HUES6 (cell line): ENCODE results near the gene PRPSAP1.
"Not testable (repeated sequence)": the region's sequence is repeated elsewhere in the genome, so short reads cannot be mapped to it uniquely, and the experiment has no call there.

Source experiments
- H3K27ac ChIP-seq: 2 replicates; pipeline ENCODE4 v1.7.0; 2013; ENCODE audit warnings: low read depth, mild to moderate bottlenecking, low read length, inconsistent platforms
- H3K27me3 ChIP-seq: 2 replicates; pipeline ENCODE4 v1.6.1; 2013; ENCODE audit warnings: low read length; ENCODE audit not compliant: control insufficient read depth, insufficient read depth
- H3K36me3 ChIP-seq: 2 replicates; pipeline ENCODE4 v1.6.1; 2013; ENCODE audit warnings: low read length; ENCODE audit not compliant: control insufficient read depth, insufficient read depth
- H3K4me1 ChIP-seq: 2 replicates; pipeline ENCODE4 v1.6.1; 2013; ENCODE audit warnings: low read length; ENCODE audit not compliant: control insufficient read depth, insufficient read depth
- H3K4me3 ChIP-seq: 2 replicates; pipeline ENCODE4 v1.5.1; 2013; ENCODE audit warnings: low read depth, low read length
- H3K9ac ChIP-seq: one replicate; pipeline ENCODE4 v1.6.1; 2013; ENCODE audit warnings: mild to moderate bottlenecking, low read length
- H3K9me3 ChIP-seq: 2 replicates; pipeline ENCODE4 v1.6.1; 2013; ENCODE audit warnings: low read depth, low read length; ENCODE audit not compliant: control insufficient read depth, insufficient read depth

Gene PRPSAP1

DNA sequence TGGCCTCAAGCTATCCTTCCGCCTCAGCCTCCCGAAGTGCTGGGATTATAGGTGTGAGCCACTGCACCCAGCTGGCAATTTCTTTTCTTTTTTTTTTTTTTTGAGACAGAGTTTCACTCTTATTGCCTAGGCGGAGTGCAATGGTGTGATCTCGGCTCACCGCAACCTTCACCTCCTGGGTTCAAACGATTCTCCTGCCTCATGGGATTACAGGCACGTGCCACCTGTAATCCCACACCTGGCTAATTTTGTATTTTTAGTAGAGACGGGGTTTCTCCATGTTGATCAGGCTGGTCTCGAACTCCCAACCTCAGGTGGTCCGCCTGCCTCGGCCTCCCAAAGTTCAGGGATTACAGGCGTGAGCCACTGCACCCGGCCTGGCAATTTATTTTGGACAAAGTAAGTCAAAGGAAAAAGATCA is 86.1 kb downstream of the PRPSAP1 start:
- Histone ChIP-seq H3K9ac (peak overlapping the region; percentile 62), H3K27ac (peak overlapping the region; percentile 70; the same call in 1 of the 2 replicates), H3K4me1 (peaks cover 53% of the 10 kb centered on the region), H3K4me3 (peak overlapping the region; percentile 28; the same call in 1 of the 2 replicates), H3K36me3 (peaks cover 13% of the 10 kb centered on the region)
- not testable (repeated sequence) for H3K27me3 ChIP-seq, H3K9me3 ChIP-seq

DNA sequence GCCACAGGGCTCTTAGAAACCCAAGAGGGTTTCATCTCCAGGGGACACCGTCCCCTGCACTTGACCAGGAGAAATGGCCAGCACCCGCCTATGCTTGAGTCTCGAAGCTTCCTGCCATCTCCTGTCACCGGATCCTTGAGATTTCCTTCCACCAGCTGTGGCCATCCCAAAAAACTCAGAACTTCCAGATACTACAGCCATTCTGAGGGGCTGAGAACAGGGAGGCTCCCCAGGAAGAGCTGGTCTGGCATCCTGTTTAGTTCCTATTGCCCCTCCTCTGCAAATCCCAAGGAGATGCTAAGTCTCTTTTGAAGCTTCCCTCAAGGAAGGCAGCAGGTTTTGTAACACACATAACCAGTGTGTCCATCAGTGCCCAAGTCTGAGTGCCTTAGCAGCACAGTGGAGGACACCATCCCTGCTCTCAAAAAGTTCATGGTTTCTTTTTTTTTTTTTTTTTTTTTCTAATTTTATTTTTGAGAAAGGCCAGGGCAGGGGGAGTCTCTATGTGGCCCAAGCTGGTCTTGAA is 86.6 kb downstream of the PRPSAP1 start:
- H3K36me3 ChIP-seq, result peaks cover 13% of the 10 kb centered on the region
- H3K27ac ChIP-seq, result no peak overlapping the region
- peak overlapping the region; percentile 80 for H3K9ac ChIP-seq
- no peaks in the 10 kb centered on the region for H3K9me3 ChIP-seq
- H3K4me1 ChIP-seq, result peaks cover 53% of the 10 kb centered on the region
- H3K27me3 ChIP-seq, result no peaks in the 10 kb centered on the region
- peak overlapping the region; percentile 96; the same call in 1 of the 2 replicates for H3K4me3 ChIP-seq

DNA sequence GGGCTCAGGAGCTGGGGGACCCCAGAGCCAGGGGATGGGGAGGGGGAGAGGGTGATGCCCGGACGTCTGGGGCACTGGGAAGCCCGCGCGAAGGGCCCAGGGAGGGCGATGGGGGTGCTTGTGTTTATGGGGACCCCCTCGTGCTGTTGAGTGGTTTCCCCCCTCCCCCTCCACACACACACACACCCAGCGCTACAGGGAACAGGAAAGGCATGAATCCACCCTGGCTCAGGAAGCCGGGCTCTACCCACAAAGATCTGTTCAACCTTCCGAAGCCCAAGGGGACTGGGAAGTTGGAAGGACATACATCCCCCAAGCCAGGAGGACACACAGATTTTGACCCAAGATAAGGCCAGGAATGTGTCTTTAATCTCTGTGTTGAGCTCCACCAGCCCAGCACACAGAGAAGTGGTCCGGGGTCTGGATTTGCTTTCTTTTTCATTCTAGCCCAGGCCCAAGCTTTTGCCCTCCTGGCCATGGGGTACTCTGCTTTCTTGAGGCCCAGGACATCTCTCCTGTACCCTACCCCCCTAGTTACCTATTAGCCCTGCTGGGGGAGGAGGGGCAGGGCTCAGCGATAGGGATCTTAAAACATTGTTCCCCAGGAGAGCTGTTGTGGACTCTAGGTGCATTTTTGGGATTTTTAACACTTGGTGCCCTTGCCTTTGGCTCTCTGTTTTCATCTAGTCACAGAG is 87.3 kb downstream of the PRPSAP1 start:
- Histone ChIP-seq H3K27ac (peak overlapping the region; percentile 69), H3K9me3 (no peaks in the 10 kb centered on the region), H3K4me1 (peaks cover 47% of the 10 kb centered on the region), H3K9ac (peak overlapping the region; percentile 80), H3K27me3 (no peaks in the 10 kb centered on the region), H3K4me3 (peak overlapping the region; percentile 96), H3K36me3 (peaks cover 13% of the 10 kb centered on the region)

DNA sequence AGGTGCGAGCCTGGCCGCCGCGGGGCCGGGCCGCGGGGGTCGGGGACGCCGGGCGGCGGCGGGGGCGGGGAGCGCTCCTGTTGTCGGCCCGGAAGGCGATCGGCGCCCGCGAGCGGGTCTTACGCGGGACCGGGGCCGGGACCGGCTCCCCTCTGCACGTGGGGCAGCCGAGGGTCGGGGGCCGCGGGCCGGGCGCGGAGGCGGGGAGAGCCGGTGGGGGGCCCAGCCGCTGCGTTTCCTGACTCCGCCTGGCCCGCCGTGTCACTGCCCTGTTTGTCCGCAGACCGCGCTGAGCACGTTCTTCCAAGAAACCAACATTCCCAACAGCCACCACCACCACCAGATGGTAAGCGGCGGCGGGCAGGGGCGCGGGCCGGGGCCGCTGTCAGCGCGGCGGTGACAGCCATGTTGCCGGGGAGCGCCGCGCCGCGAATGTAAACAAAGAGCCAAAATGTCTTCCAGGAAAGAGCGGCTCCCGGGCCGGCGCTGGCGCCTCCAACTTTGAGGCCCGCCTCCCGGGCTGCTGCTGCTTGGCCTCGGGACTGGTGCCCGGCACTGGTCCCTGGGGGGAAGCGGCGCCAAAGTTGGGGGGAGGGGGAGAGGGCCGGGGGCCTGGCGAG is 88.0 kb downstream of the PRPSAP1 start:
- Histone ChIP-seq H3K9me3 (no peaks in the 10 kb centered on the region), H3K27me3 (no peaks in the 10 kb centered on the region), H3K4me1 (peaks cover 41% of the 10 kb centered on the region), H3K27ac (peak overlapping the region; percentile 69; the same call in 1 of the 2 replicates), H3K9ac (peak overlapping the region; percentile 73), H3K4me3 (peak overlapping the region; percentile 96), H3K36me3 (peaks cover 11% of the 10 kb centered on the region)

DNA sequence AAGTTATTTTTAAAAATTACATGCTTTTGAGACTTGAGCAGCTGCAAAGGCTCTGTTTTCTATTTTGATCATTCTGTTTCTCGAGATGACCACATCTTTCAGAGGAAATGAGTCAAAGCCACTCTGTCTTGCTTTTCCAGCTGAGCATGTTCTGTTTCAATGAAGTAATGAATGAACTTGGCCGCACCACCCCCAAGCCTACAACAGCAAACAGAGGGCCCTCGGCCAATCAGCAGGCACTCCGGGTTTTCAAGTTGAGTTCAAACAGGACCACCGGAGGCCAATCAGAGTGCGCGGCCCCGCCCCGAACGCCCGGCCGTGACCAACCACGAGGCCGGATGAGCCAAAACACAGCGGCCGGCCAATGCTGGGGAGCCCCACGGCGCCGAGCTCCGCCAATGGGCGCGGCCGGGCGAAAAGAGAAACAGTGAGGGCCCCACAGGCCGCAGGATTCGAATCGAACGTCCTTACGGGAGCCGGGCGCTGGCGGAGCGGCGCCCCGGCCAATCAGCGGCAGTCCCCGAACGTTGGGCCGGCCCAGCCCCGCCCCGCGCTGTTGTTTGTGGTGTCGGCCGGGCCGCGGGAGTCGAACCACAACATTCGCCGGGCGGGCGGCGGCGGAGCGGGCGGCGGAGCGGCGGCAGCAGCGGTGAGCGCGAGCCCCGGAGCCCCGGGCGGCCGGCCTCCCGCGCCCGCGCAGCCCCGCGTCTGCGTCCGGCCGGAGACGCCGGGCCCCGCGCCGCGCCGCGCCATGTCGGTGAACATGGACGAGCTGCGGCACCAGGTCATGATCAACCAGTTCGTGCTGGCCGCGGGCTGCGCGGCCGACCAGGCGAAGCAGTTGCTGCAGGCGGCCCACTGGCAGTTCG is 88.7 kb downstream of the PRPSAP1 start, which contains the start of gene UBALD2:
Gene UBALD2 (plus strand): TSS at position 594 of the 869 bp plus-strand sequence. CDS start 158 bp downstream, at position 752.
- Histone ChIP-seq H3K4me1 (peaks cover 40% of the 10 kb centered on the region), H3K9ac (peak within 1 kb of the TSS; percentile 80), H3K4me3 (peak within 1 kb of the TSS; percentile 96), H3K27me3 (no peaks in the 10 kb centered on the region), H3K9me3 (no peaks in the 10 kb centered on the region), H3K36me3 (peaks cover 10% of the 10 kb centered on the region; the same call in 1 of the 2 replicates), H3K27ac (peak within 1 kb of the TSS; percentile 69)

DNA sequence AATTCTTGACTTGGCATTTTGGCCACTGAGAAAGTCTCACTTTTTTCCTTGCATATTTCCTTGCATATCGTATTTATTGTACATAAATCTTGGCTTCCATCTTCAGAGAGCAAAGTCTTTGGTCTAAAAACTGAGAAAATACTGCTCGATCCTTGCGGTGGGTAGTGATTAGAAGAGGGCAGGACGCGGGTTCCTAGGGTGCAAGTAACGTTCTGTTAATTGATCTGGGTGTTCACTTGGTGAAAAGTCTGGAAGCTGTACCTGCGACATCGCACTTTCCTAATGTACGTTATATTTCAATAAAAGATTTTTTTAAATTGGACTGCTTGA is 89.3 kb downstream of the PRPSAP1 start:
- Histone ChIP-seq H3K36me3 (peaks cover 7% of the 10 kb centered on the region; the same call in 1 of the 2 replicates), H3K4me1 (peaks cover 37% of the 10 kb centered on the region), H3K27ac (no peak overlapping the region), H3K9ac (no peak overlapping the region), H3K9me3 (no peaks in the 10 kb centered on the region), H3K4me3 (peak overlapping the region; percentile 45), H3K27me3 (no peaks in the 10 kb centered on the region)

DNA sequence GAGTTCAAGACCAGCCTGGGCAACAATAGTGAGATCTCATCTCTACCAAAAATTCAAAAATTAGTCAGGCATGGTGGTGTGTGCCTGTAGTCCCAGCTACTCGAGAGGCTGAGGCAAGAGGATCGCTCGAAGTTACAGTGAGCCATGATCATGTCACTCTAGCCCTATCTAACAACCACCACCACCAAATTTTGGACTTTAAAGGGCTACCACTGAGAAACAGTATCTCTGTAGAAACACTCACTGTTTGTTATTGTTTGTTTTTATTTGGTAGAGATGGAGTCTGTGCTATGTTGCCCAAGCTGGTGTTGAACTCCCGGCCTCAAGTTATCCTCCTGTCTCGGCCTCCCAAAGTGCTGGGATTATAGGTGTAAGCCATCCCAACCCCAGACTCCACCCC is 89.8 kb downstream of the PRPSAP1 start:
- H3K27me3 ChIP-seq, result no peaks in the 10 kb centered on the region
- H3K27ac ChIP-seq, result no peak overlapping the region
- H3K4me1 ChIP-seq, result peaks cover 34% of the 10 kb centered on the region
- H3K4me3 ChIP-seq, result no peak overlapping the region
- H3K9ac ChIP-seq, result no peak overlapping the region
- no peaks in the 10 kb centered on the region for H3K9me3 ChIP-seq
- peaks cover 4% of the 10 kb centered on the region; the same call in 1 of the 2 replicates for H3K36me3 ChIP-seq

DNA sequence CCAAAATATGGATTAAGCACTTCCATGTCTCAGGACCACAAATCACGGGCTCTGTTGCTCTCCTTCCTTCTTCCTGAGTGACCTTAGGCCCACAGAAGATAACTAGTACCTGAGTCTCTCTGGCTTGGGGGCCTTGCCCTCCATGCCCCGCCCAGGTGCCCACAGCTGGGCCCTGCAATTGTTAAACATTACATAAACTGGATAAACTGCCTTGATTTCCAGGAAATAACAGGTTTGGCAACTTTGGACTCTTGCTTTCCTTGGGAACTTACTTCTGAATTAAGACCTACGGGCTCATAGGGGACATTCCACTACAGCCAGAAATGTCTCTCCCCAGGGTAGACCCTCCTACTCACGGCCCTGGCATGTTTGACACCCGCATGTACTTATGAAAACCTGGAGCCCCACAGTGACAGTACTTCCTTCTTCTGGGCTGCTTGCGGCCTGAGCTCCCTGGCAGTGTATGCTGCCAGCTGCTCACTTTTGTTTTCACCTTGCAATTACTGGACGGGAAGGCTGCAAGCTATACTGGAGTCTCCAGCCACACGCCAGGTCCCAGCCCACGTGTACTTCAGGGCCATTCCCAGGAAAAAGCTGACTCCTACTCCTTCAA is 90.9 kb downstream of the PRPSAP1 start:
- no peak overlapping the region for H3K27ac ChIP-seq
- peaks cover 24% of the 10 kb centered on the region for H3K4me1 ChIP-seq
- H3K4me3 ChIP-seq, result no peak overlapping the region
- H3K9ac ChIP-seq, result no peak overlapping the region
- H3K27me3 ChIP-seq, result no peaks in the 10 kb centered on the region
- H3K36me3 ChIP-seq, result peaks cover under 1% of the 10 kb centered on the region; the same call in 1 of the 2 replicates
- H3K9me3 ChIP-seq, result no peaks in the 10 kb centered on the region

DNA sequence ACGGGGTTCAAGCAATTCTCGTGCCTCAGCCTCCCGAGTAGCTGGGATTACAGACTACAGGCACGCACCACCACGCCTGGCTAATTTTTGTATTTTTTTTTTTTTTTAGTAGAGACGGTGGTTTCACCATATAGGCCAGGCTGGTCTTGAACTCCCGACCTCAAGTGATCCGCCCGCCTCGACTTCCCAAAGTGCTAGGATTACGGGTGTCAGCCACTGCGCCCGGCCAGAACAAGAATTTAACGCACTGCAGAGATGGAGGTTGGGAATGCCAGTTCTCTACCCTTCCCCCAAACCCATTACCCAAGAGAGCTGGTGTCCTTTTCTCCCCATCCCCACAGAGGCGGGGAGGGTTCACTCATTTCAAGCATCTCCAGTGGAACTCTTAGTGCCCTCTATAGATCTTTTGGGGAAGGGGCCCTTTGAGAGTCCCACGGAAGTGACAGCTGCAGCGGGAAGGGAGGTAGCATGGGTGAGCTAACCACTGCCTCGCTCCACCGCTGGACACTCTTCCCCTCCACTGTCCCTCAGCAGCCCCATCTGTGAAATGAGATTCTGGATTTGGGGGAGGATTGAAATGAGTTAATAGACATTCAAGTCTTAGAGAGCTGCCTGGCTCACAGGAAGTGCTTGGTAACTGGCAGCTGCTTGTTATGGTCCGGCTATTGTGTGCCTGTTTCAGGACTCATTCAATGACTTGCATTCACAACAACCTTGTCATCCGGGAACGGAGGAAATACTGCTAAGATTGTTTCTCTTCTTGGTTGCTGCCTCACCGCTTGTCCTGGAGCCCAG is 92.1 kb downstream of the PRPSAP1 start:
- Histone ChIP-seq H3K27ac (no peak overlapping the region), H3K36me3 (no peaks in the 10 kb centered on the region), H3K27me3 (no peaks in the 10 kb centered on the region), H3K9ac (no peak overlapping the region), H3K9me3 (no peaks in the 10 kb centered on the region), H3K4me3 (no peak overlapping the region), H3K4me1 (peaks cover 15% of the 10 kb centered on the region)

DNA sequence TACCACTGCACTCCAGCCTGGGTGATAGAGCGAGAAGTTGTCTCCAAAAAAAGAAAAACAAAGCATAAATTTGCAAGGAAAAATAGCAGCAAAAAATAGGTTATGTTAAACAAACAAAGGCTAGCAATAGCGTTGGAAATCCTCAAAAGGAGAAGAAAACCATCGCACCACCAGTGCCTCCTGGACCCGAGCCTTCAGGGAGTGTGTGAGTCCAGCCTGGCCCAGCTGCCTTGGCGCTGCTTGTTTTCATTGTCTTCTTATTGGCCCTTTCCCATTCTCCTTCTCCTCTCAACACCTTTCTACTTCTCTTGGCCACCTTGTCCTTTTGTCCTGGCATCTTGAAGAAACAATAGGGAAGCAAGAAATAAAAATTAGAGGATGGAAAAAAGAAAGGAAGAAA is 93.0 kb downstream of the PRPSAP1 start:
- Histone ChIP-seq H3K27me3 (no peaks in the 10 kb centered on the region), H3K36me3 (no peaks in the 10 kb centered on the region), H3K4me1 (peaks cover 10% of the 10 kb centered on the region; the same call in 1 of the 2 replicates), H3K4me3 (no peak overlapping the region), H3K9me3 (no peaks in the 10 kb centered on the region), H3K27ac (no peak overlapping the region), H3K9ac (no peak overlapping the region)
